GM12872 (cell line): Measurements from ENCODE around the gene ST8SIA3.

Source experiments
- TF ChIP-seq, protein P1 (sequence below): IDR thresholded peaks from 3 replicates; pipeline ENCODE4 v1.5.1; 2011; ENCODE audit warnings: low read depth, mild to moderate bottlenecking, low read length, moderate library complexity; ENCODE audit not compliant: insufficient read depth

ST8SIA3 gene

DNA sequence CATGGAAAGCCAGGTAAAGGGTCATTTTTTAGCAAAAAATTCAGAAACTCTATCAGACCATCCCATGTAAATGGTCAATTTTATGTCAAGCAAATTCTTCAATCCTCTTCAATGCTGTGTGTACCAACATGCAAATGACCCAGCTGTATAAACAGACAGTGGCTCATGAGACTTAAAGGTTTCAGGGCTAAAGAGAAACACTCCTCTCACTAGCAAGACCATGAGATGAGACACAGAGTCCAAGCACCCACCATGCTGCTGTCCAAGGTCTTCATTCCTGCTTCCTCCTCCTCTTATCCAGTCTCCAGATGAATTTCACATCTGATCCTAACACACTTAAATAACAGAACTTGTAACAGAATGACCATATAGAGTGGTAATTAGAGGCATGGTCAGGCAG, 52.0 kb downstream of the ST8SIA3 start:
- TF ChIP-seq, protein P1, sequence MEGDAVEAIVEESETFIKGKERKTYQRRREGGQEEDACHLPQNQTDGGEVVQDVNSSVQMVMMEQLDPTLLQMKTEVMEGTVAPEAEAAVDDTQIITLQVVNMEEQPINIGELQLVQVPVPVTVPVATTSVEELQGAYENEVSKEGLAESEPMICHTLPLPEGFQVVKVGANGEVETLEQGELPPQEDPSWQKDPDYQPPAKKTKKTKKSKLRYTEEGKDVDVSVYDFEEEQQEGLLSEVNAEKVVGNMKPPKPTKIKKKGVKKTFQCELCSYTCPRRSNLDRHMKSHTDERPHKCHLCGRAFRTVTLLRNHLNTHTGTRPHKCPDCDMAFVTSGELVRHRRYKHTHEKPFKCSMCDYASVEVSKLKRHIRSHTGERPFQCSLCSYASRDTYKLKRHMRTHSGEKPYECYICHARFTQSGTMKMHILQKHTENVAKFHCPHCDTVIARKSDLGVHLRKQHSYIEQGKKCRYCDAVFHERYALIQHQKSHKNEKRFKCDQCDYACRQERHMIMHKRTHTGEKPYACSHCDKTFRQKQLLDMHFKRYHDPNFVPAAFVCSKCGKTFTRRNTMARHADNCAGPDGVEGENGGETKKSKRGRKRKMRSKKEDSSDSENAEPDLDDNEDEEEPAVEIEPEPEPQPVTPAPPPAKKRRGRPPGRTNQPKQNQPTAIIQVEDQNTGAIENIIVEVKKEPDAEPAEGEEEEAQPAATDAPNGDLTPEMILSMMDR = no peak

DNA sequence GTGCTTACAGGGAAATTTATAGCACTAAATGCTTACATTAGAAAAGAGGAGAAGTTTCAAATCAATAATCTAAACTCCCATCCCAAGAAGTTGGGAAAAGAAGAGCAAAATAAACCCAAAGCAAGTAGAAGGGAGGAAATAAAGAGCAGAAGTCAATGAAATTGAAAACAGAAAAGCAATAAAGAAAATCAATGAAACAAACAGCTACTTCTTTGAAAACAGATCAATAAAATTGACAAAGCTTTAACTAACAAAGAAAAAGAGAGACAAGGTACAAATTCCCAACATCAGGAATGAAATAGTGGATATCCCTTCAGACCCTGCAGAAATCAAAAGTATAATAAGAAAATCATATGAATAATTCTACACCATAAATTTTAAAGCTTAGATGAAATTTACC, 57.3 kb downstream of the ST8SIA3 start:
- TF ChIP-seq, protein P1 = no peak

DNA sequence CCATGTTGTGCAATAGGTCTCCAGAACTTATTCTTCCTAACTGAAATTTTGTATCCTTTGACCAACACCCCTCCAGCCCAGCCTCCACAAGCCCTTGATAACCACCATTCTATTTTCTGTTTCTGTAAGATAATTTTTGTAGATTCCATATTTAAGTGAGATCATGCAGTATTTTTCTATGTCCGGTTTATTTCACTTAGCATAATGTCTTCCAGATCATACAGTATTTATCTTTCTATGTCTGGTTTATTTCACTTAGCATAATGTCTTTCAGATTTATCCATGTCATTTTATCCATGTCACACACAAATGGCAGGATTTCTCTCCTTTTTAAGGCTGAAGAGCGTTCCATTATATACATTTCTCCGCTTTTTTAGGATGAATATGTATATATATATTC, 58.4 kb downstream of the ST8SIA3 start:
- TF ChIP-seq, protein P1 = no peak

DNA sequence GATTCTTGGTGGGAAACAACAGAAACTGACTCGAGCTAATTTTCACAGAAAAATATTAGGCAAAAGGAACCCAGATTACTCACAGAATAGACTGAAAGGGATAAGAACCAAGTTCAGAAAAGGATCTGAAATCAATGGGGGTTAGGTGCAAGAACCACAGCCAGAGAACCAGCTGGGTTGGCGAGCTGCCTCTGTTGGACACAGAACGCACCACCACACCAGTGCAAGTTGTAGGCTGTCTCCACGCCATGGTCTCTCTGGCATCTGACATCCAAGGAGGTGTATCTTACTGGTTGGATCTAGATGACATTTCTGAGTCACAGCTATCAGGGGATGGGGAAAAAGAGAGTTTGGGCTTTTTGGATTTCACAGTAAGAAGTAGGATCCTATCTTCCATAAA, 64.2 kb downstream of the ST8SIA3 start:
- TF ChIP-seq, protein P1 = no peak
